HepG2 (cell line): ENCODE measurements around the gene KAZALD1.

ENCODE experiments used
- CBX1 ChIP-seq: IDR thresholded peaks from one replicate; pipeline ENCODE4 v1.6.1; 2016; ENCODE audit warnings: antibody characterized with exemption, low read depth
- EP300 ChIP-seq, 3 experiments: sonication (generic) in 1 of 3; formaldehyde crosslinking in 1 of 3; IDR thresholded peaks; 2 replicates each; pipeline versions ENCODE4 v1.5.1 to v1.6.1; 2011 to 2020; ENCODE audit warnings: low read depth in 2 of 3, low read length in 2 of 3, borderline replicate concordance in 1 of 3, improper control_type of control experiment in 1 of 3, mild to moderate bottlenecking in 1 of 3, missing genetic modification reagents in 1 of 3, moderate library complexity in 1 of 3
- GABPA ChIP-seq, 2 experiments: IDR thresholded peaks; 2 replicates each; pipeline ENCODE4 v1.6.1; 2011 to 2016; ENCODE audit warnings: low read depth in 2 of 2, low read length in 1 of 2, missing biosample characterization in 1 of 2, missing genetic modification characterization in 1 of 2
- PHF8 ChIP-seq: sonication (generic); formaldehyde crosslinking; IDR thresholded peaks from 2 replicates; pipeline ENCODE4 v1.5.0; 2020; ENCODE audit warnings: missing genetic modification reagents
- REXO4 ChIP-seq: sonication (generic); formaldehyde crosslinking; IDR thresholded peaks from 2 replicates; pipeline ENCODE4 v1.8.0; 2022; ENCODE audit warnings: missing genetic modification reagents, mild to moderate bottlenecking, borderline replicate concordance
- SRF ChIP-seq: IDR thresholded peaks from 2 replicates; pipeline ENCODE4 v1.6.1; 2011; ENCODE audit warnings: mild to moderate bottlenecking, low read depth, low read length, moderate library complexity
- ZFP41 ChIP-seq: sonication (generic); formaldehyde crosslinking; IDR thresholded peaks from 2 replicates; pipeline ENCODE4 v1.4.0; 2020; ENCODE audit warnings: mild to moderate bottlenecking, missing genetic modification reagents, borderline replicate concordance
- ZNF639 ChIP-seq: conservative IDR thresholded peaks from 2 replicates; pipeline ENCODE4 v1.6.1; 2018; ENCODE audit warnings: missing genetic modification reagents

GRCh38 chr10:101064415-101065030 is 2.7 kb downstream of the KAZALD1 start:
- TF ChIP-seq ZFP41 (CRISPR knock-in tag) = no peak
- TF ChIP-seq REXO4 (CRISPR knock-in tag) = no peak
- no peak for TF ChIP-seq CBX1
- TF ChIP-seq EP300 (IDR thresholded peaks at IDR 0.05; ENCODE audit: low read depth in 2 of 2, low read length in 2 of 2) = no peak
- no peak for TF ChIP-seq EP300 (CRISPR knock-in tag; IDR thresholded peaks at IDR 0.05; ENCODE audit: borderline replicate concordance)
- no peak for TF ChIP-seq PHF8 (CRISPR knock-in tag)
- TF ChIP-seq GABPA (IDR thresholded peaks at IDR 0.05; ENCODE audit: low read depth, low read length) = no peak
- no peak for TF ChIP-seq GABPA (CRISPR knock-in tag; IDR thresholded peaks at IDR 0.05; ENCODE audit: low read depth)
- TF ChIP-seq SRF = no peak
- no peak for TF ChIP-seq ZNF639
